Measurements from ENCODE around the gene TARP.
"Not testable (repeated sequence)": the region's sequence is repeated elsewhere in the genome, so short reads cannot be mapped to it uniquely, and the experiment has no call there.

The TARP gene

DNA sequence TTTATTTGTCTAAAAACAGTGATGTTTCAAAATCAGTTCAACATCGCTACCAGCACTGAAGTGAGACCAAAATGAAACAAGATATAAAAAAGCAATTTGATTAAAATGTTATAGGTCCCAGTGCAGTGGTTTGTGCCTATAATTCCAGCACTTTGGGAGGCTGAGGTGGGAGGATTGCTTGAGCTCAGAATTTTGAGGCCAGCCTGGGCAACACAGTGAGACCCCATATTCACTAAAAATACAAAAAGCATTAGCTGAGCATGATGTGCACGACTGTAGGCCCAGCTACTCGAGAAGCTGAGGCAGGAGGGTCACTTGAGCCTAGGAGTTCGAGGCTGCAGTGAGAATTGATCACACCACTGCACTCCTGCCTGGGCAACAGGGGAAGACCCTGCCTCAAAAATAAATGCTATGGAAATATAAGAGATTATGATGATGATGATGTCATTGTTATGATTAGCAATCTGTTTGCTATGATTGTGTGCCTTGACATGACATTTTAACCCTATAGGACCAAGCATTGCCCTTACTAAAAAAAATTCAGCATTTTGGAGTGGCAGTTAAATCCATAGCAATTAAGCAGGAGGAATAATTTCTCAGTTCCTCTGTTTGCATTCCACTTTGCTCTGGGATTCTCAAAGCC lies 3.6 kb downstream of the TARP start:
- intact Hi-C loops (cut with DNase I); DNase-seq (ENCODE audit: low spot score): not testable (repeated sequence)

DNA sequence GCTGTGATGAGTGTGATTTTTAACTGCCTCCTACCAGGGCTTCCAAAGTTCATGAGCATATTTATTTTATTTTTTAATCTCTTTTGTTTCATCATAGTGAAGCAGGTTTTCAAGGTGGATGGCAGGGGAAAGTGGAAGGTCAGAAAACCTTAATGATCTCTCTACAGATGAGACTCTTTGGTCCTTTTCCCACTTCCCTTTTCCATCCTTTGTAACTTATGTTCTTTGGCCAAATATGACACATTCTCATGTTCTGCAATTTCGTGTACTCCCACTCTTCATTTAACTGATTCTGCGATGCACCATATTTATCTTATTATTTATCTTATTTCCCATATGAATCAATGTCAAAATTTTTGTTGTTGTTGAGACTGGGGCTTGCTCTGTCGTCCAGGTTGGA lies 7.5 kb downstream of the TARP start:
- DNase-seq (ENCODE audit: low spot score); intact Hi-C loops (cut with DNase I): not testable (repeated sequence)

DNA sequence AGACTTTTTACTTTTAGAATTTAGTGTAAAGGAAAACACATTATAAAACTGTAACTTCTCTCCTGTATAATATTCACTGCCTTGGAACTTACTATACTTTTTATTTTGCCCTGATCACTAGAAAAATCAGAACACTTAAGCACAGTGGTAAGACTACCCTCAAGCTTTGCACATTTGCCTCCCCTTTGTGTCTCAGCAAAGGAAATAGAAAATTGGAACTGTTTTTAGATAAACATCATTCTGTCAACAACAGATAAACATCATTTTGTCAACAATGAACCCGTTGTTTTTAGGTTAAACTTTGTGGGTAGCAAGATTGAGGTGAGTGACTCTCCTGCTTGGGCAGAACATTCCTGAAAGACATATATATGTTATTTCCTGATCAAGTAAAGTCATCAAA lies 8.8 kb downstream of the TARP start:
- DNase-seq (ENCODE audit: low spot score); intact Hi-C loops (cut with DNase I): not testable (repeated sequence)

- intact Hi-C loops (cut with DNase I); DNase-seq (ENCODE audit: low spot score): not testable (repeated sequence)
Observed at GRCh38 chr7:38263274-38263673, 10.2 kb downstream of the TARP start.

DNA sequence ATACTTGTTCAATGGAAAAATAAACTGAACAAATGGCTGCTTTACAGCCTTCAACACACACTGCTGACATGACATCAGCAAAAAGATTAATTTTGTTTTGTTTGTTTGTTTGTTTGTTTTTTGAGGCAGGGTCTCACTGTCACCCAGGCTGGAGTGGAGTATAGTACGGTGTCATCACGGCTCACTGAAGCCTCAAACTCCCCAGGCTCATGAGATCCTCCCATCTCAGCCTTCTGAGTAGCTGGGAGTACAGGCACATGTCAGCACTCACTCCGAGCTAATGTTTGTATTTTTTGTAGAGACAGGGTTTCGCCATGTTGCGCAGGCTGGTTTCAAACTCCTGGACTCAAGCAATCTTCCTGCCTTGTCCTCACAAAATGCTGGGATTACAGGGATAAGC lies 10.9 kb downstream of the TARP start:
- no peak for DNase-seq (ENCODE audit: low spot score)
- intact Hi-C loops (cut with DNase I) = no loop called here

DNA sequence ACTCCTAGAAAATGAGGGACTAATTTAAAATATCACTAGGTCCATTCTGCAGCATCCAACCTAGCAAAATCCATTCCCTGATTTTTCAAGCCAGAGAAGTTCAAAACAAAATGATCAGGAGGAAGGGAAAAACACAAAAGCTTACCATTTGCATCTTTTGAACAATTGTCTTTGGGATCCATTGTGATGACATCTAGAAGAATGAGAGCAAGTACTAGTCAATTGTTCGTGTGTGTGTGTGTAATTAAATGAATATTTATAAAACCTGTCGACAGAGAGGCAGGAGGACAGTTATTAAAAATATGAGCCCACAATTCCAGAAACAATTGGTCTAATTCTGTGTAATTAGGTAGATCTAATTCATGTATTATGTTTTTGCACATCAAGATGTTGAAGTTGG lies 11.4 kb downstream of the TARP start:
- DNase-seq (ENCODE audit: low spot score); intact Hi-C loops (cut with DNase I): not testable (repeated sequence)

DNA sequence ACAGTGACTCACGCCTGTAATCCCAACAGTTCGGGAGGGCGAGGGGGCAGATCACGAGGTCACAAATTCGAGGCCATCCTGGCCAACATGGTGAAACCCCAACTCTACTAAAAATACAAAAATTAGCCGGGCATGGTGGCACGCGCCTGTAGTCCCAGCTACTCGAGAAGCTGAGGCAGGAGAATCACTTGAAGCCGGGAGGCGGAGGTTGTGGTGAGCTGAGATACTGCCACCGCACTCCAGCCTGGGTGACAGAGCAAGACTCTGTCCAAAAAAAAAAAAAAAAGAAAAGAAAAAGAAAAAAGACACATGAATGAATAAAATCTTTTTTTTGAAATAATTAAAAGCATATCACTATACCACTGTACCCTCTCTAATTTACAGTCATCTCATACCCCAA lies 11.8 kb downstream of the TARP start:
- DNase-seq (ENCODE audit: low spot score); intact Hi-C loops (cut with DNase I): not testable (repeated sequence)

DNA sequence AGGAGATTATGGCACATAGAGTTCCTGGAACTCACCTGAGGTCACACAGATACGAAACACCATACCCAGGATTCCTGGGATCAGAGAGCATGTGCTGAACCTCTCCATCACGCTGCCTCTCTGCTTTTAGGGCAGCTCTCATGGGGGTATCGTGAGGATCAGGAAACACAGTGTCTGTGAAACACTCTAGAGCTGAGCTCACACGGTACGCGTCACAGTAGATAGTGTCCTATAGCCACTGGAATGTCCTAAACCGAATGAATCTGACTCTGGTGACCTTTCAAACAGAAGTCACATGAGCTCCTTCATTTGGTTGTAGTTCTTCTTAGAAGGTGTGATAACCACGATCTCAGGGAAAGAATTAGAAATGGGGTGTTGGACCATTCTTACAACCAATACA lies 14.3 kb downstream of the TARP start:
- DNase-seq (ENCODE audit: low spot score); intact Hi-C loops (cut with DNase I): not testable (repeated sequence)

DNA sequence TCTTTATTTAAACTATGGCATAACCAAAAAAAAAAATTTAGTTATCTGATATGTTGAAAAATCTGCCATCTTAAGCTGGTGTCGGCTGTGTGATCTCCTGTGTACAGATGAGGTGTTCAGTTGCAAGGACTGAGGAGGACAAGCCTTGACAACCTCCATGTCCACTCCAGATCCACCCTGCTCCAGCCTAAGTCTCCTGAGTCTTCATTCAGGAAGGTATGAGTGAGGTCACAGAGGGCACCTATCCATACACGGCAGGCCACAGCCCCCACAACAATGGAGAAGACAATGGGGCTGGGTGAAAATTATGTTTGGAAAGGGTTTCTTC lies 16.1 kb downstream of the TARP start:
- no peak for DNase-seq (ENCODE audit: low spot score)
- intact Hi-C loops (cut with DNase I) = no loop called here

DNA sequence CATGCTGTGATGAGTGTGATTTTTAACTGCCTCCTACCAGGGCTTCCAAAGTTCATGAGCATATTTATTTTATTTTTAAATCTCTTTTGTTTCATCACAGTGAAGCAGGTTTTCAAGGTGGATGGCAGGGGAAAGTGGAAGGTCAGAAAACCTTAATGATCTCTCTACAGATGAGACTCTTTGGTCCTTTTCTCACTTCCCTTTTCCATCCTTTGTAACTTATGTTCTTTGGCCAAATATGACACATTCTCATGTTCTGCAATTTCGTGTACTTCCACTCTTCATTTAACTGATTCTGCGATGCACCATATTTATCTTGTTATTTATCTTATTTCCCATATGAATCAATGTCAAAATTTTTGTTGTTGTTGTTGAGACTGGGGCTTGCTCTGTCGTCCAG lies 23.6 kb downstream of the TARP start:
- DNase-seq (ENCODE audit: low spot score); intact Hi-C loops (cut with DNase I): not testable (repeated sequence)

GRCh38 chr7:38248069-38248567 lies 25.3 kb downstream of the TARP start:
- intact Hi-C loops (cut with DNase I) = no loop called here
- DNase-seq (ENCODE audit: low spot score) = no peak

DNA sequence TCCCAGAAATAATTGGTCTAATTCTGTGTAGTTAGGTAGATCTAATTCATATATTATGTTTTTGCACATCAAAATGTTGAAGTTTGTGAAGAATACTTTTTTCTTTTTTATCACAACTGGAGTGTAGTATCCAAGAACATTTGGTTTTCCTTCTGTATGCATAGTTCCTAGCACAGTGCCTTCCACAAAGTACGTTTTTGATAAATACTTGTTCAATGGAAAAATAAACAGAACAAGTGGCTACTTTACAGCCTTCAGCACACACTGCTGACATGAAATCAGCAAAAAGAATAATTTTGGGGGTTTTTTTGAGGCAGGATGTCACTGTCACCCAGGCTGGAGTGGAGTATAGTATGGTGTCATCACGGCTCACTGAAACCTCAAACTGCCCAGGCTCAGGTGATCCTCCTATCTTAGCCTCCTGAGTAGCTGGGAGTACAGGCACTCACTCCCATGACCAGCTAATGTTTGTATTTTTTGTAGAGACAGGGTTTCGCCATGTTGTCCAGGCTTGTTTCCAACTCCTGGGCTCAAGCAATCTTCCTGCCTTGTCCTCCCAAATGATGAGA lies 27.9 kb downstream of the TARP start:
- DNase-seq (ENCODE audit: low spot score) = no peak
- intact Hi-C loops (cut with DNase I) = no loop called here

DNA sequence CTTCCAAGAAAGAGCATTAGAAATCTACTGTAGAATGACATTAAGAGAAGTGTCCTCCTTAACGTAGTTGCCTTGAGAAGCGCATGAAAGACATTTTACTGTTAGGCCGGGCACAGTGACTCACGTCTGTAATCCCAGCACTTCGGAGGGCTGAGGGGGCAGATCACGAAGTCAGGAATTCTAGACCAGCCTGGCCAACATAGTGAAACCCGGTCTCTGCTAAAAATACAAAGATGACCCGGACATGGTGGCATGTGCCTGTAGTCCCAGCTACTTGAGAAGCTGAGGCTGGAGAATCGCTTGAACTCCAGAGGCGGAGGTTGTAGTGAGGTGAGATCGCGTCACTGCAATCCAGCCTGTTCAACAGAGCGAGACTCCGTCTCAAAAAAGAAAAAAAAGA lies 28.9 kb downstream of the TARP start:
- DNase-seq (ENCODE audit: low spot score) = no peak
- intact Hi-C loops (cut with DNase I) = no loop called here

DNA sequence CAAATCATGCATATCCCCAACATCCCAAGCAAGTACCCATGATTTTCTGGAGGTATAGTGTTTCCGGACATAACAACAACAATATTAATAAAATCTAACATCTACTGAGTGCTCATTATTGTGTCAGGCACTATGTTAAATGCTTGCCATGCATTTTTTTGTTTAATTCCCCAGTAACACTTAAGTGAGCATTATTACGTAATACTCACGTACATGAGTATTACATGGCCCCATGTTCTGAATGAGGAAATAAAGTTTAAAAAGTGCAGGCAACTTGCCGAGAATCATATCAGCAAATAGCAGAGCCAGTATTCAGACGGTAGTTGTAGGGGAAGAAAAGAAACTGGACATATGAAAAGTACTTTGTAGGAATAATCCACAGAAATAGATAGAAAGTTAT lies 30.1 kb downstream of the TARP start:
- DNase-seq (ENCODE audit: low spot score); intact Hi-C loops (cut with DNase I): not testable (repeated sequence)

DNA sequence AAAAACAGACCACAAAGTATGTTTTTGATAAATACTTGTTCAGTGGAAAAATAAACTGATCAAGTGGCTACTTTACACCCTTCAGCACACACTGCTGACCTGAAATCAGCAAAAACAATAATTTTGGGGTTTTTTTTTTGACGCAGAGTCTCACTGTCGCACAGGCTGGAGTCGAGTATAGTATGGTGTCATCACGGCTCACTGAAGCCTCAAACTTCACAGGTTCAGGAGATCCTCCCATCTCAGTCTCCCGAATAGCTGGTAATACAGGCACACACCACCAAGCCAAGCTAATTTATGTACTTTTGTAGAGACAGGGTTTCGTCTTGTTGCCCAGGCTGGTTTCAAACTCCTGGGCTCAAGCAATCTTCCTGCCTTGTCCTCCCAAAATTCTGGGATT lies 30.6 kb downstream of the TARP start:
- intact Hi-C loops (cut with DNase I) = no loop called here
- no peak for DNase-seq (ENCODE audit: low spot score)

DNA sequence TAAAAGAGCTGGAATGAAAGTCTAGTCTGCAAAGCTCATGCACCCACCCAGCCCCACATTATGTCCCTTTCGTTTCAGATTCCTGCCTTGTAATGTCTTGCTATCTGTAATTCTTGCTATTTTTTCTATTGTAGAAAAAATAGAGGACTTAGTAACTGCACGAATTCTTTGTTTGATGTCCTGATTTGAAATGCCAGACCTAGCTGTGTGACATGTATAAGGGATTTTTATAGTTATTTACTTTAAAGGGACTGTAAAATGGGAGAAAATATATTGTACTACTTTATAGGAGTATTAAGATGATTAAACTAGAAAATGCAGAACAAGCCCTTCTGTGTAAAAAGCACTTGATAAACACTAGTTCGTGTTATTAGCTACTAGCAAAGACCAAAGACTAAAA lies 32.4 kb downstream of the TARP start:
- DNase-seq (ENCODE audit: low spot score) = no peak
- intact Hi-C loops (cut with DNase I) = no loop called here

DNA sequence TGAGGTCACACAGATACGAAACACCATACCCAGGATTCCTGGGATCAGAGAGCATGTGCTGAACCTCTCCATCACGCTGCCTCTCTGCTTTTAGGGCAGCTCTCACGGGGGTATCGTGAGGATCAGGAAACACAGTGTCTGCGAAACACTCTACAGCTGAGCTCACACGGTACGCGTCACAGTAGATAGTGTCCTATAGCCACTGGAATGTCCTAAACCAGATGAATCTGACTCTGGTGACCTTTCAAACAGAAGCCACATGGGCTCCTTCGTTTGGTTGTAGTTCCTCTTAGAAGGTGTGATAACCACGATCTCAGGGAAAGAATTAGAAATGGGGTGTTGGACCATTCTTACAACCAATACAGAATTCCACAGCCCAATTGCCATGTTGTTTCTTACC lies 34.3 kb downstream of the TARP start:
- intact Hi-C loops (cut with DNase I) = loop anchor here in 1 of 2 donors (5.0 kb wide), 1 partner anchor 1802 kb away; no protein-coding TSS in a partner anchor

GRCh38 chr7:38235606-38236005 lies 37.8 kb downstream of the TARP start:
- DNase-seq (ENCODE audit: low spot score) = no peak
- intact Hi-C loops (cut with DNase I) = loop anchor here in 1 of 2 donors (5.0 kb wide), 1 partner anchor 1798 kb away; no protein-coding TSS in a partner anchor

More for the DNA sequence above, 34.3 kb downstream of the TARP start:
- not testable (repeated sequence) for DNase-seq (ENCODE audit: low spot score)

- intact Hi-C loops (cut with DNase I) = loop anchor here in 1 of 2 donors (5.0 kb wide), 1 partner anchor 1797 kb away; no protein-coding TSS in a partner anchor
- not testable (repeated sequence) for DNase-seq (ENCODE audit: low spot score)
Observed at GRCh38 chr7:38234759-38235158, 38.7 kb downstream of the TARP start.

- intact Hi-C loops (cut with DNase I) = no loop called here
- peak; percentile 77 for DNase-seq (ENCODE audit: low spot score)
Observed at GRCh38 chr7:38232502-38233366, 40.7 kb downstream of the TARP start.
